K562 (cell line): ENCODE data around the gene THADA. TPM values are rescaled to one million over a fixed set of nuclear protein-coding genes. Genes with fewer than 3 reads are reported as not detected.

Experiments used
- ATAC-seq: fragments of 200-7000 bp; cut with Tn5 transposase; 3 replicates; pipeline ENCODE4 v1.9.1; 2020; ENCODE audit warnings: moderate library complexity
- BruUV-seq: library from RNA; stranded (reverse); fragments of 400-500 nt; replicated peaks from 2 replicates; lab custom pipeline; 2021; lab: Mats Ljungman, UMichigan
- CTCF ChIA-PET: fragments of 300-600 bp; formaldehyde crosslinking; extraction: SDS; loops from one replicate; lab custom pipeline; 2021; ENCODE audit warnings: low intra/inter-chr PET ratio; lab: Yijun Ruan, JAX
- POLR2A ChIA-PET: fragments of 300-600, 350-650 bp; sonication (Branson Sonifier 250); formaldehyde crosslinking; extraction: SDS; loops from one replicate; lab custom pipeline; 2021; ENCODE audit warnings: antibody characterized with exemption, inconsistent platforms; lab: Yijun Ruan, JAX
- DNase-seq, 4 experiments: peaks; one replicate each; pipeline versions ENCODE4 v3.0.0 to v3.0.0-alpha.2; 2011 to 2018; ENCODE audit warnings: low spot score in 3 of 4, mixed read lengths in 3 of 4; ENCODE audit errors: extremely low read depth in 1 of 4
- FAIRE-seq: peaks from 2 replicates; lab custom pipeline; 2011; peaks lifted over from hg19 to GRCh38; lab: Jason Lieb, UNC
- H2AFZ ChIP-seq: 2 replicates; pipeline ENCODE4 v1.6.0; 2011; ENCODE audit warnings: low read depth, low read length, control low read depth, inconsistent platforms
- H3K27ac ChIP-seq: fragments of 200-600 bp; 3 replicates; pipeline ENCODE4 v1.8.0; 2011; ENCODE audit warnings: low read depth, mild to moderate bottlenecking, control low read depth, inconsistent platforms, low read length, moderate library complexity, mixed read lengths; ENCODE audit errors: extremely low read depth
- H3K27me3 ChIP-seq, 2 experiments: fragments of 300-600 bp in 1 of 2; 2 replicates in 1 of 2; 3 replicates in 1 of 2; pipeline versions ENCODE4 v1.6.0 to v1.8.0; 2011; ENCODE audit warnings: inconsistent platforms in 2 of 2, low read length in 2 of 2, mild to moderate bottlenecking in 1 of 2, mixed read lengths in 1 of 2, moderate library complexity in 1 of 2; ENCODE audit not compliant: control insufficient read depth in 2 of 2, insufficient read depth in 2 of 2
- H3K36me3 ChIP-seq: fragments of 300-600 bp; 3 replicates; pipeline ENCODE4 v1.8.0; 2011; ENCODE audit warnings: mild to moderate bottlenecking, low read length, inconsistent platforms; ENCODE audit not compliant: control insufficient read depth, insufficient read depth
- H3K4me1 ChIP-seq, 2 experiments: fragments of 200-600 bp in 1 of 2; replicated peaks in 1 of 2; 2 replicates in 1 of 2; 3 replicates in 1 of 2; pipeline versions ENCODE4 v1.5.1 to v1.8.0; 2011; ENCODE audit warnings: inconsistent platforms in 2 of 2, low read length in 2 of 2, mild to moderate bottlenecking in 1 of 2, mixed read lengths in 1 of 2, moderate library complexity in 1 of 2; ENCODE audit not compliant: control insufficient read depth in 2 of 2, insufficient read depth in 2 of 2
- H3K4me2 ChIP-seq: 2 replicates; pipeline ENCODE4 v1.6.1; 2011; ENCODE audit warnings: low read length, control low read depth, inconsistent platforms, mixed read lengths; ENCODE audit not compliant: insufficient read depth
- H3K4me3 ChIP-seq: fragments of 200-600 bp; sonication (generic), shearing (Covaris generic); 2 replicates; pipeline ENCODE4 v1.5.1; 2016; ENCODE audit warnings: control low read depth, inconsistent platforms
- H3K79me2 ChIP-seq: fragments of 200-600 bp; 3 replicates; pipeline ENCODE4 v1.8.0; 2011; ENCODE audit warnings: low read length, inconsistent platforms; ENCODE audit not compliant: control insufficient read depth, insufficient read depth
- H3K9ac ChIP-seq, 2 experiments: 2 replicates each; pipeline versions ENCODE4 v1.6.0 to v1.6.1; 2011; ENCODE audit warnings: low read depth in 2 of 2, low read length in 2 of 2, control low read depth in 1 of 2, inconsistent platforms in 1 of 2, mild to moderate bottlenecking in 1 of 2, mixed read lengths in 1 of 2; ENCODE audit not compliant: insufficient read depth in 1 of 2
- H3K9me1 ChIP-seq: one replicate; pipeline ENCODE4 v1.6.0; 2011; ENCODE audit warnings: inconsistent platforms, mild to moderate bottlenecking, low read length, moderate library complexity; ENCODE audit not compliant: control insufficient read depth, insufficient read depth
- H3K9me3 ChIP-seq: replicated peaks from 2 replicates; pipeline ENCODE4 v1.5.1; 2011; ENCODE audit warnings: low read depth, low read length, inconsistent platforms; ENCODE audit not compliant: control insufficient read depth, insufficient read depth
- H4K20me1 ChIP-seq: replicated peaks from 2 replicates; pipeline ENCODE4 v1.6.1; 2011; ENCODE audit warnings: low read length, inconsistent platforms, mixed read lengths; ENCODE audit not compliant: control insufficient read depth, insufficient read depth
- BRCA1 ChIP-seq, 2 experiments: fragments of 450-650 bp in 1 of 2; sonication (generic) in 1 of 2; formaldehyde crosslinking in 1 of 2; IDR thresholded peaks; 2 replicates each; pipeline versions ENCODE4 v1.5.0 to v1.6.1; 2017 to 2020; ENCODE audit warnings: mild to moderate bottlenecking in 1 of 2, missing genetic modification reagents in 1 of 2
- E2F3 ChIP-seq: fragments of 250-450 bp; sonication (Bioruptor Pico); IDR thresholded peaks from 2 replicates; pipeline ENCODE4 v1.4.0; 2020; ENCODE audit warnings: mild to moderate bottlenecking
- FOXP1 ChIP-seq: sonication (generic); formaldehyde crosslinking; IDR thresholded peaks from 2 replicates; pipeline ENCODE4 v1.8.0; 2022; ENCODE audit warnings: mild to moderate bottlenecking, missing genetic modification reagents
- NFE2 ChIP-seq: IDR thresholded peaks from 2 replicates; pipeline ENCODE4 v1.6.1; 2014; ENCODE audit warnings: antibody characterized with exemption, low read depth
- RBM14 ChIP-seq: fragments of 200-400 bp; formaldehyde crosslinking; IDR thresholded peaks from 2 replicates; pipeline ENCODE4 v1.6.1; 2018; ENCODE audit warnings: low read depth, mild to moderate bottlenecking, low read length, moderate library complexity, borderline replicate concordance; ENCODE audit not compliant: insufficient read depth
- RBM15 ChIP-seq: fragments of 200-400 bp; formaldehyde crosslinking; IDR thresholded peaks from 2 replicates; pipeline ENCODE4 v1.6.1; 2018; ENCODE audit warnings: mild to moderate bottlenecking, low read length, moderate library complexity; ENCODE audit not compliant: insufficient read depth
- STAT5A ChIP-seq: IDR thresholded peaks from 2 replicates; pipeline ENCODE4 v1.6.1; 2012; ENCODE audit warnings: low read length, inconsistent platforms, borderline replicate concordance
- THRAP3 ChIP-seq: fragments of 450-650 bp; IDR thresholded peaks from 2 replicates; pipeline ENCODE4 v1.6.1; 2016; ENCODE audit warnings: mild to moderate bottlenecking, inconsistent platforms, borderline replicate concordance
- XRCC5 ChIP-seq: fragments of 200-400 bp; formaldehyde crosslinking; IDR thresholded peaks from 2 replicates; pipeline ENCODE4 v1.6.1; 2017; ENCODE audit warnings: low read depth, mild to moderate bottlenecking, low read length
- ZNF830 ChIP-seq: fragments of 250-450 bp; sonication (Bioruptor Pico); IDR thresholded peaks from 2 replicates; pipeline ENCODE4 v1.5.0; 2021; ENCODE audit warnings: mild to moderate bottlenecking
- ZSCAN29 ChIP-seq: fragments of 450-650 bp; IDR thresholded peaks from 2 replicates; pipeline ENCODE4 v1.6.1; 2017
- WGBS: fragments of 100-300 bp; shearing (Covaris generic); methylation state at CpG from one replicate; pipeline ENCODE4 v1.1.6; 2016; ENCODE audit warnings: low coverage, mixed read lengths; ENCODE audit not compliant: insufficient coverage; ENCODE audit errors: missing lambda C conversion rate; 5-methylcytosine and 5-hydroxymethylcytosine counted together
- in situ Hi-C: fragments of 300-500 bp; cut with MboI; formaldehyde crosslinking; loops from 4 replicates; pipeline ENCODE4 v1.15.0; 2018; ENCODE audit warnings: inconsistent platforms, mixed read lengths
- intact Hi-C: fragments of 100-400 bp; cut with micrococcal nuclease; formaldehyde crosslinking; loops from 2 replicates; pipeline ENCODE4 v1.14.2; 2022
- polyA plus RNA-seq, 8 experiments: library from polyadenylated mRNA; depleted of rRNA in 4 of 8; stranded (reverse) in 5 of 8; unstranded in 3 of 8; fragments of >200 nt; fragmentation: Nextera tagmentation in 2 of 8; fragmentation: Illumina TruSeq in 1 of 8; extraction: Ambion mirVana in 2 of 8; extraction: Trizol in 1 of 8; gene quantifications; 2 replicates each; pipeline versions ENCODE4 v1.2.1 to v1.2.3, GENCODE V29; 2011 to 2014; ENCODE audit warnings: inconsistent platforms in 1 of 8, missing spikeins in 1 of 8
- total RNA-seq, 7 experiments: library from RNA; depleted of rRNA in 6 of 7; stranded (reverse); fragments of >200 nt in 6 of 7; fragmentation: Illumina TruSeq in 2 of 7; extraction: Trizol in 2 of 7; gene quantifications; 2 replicates each; pipeline versions ENCODE4 v1.2.1 to v1.2.3, GENCODE V29; 2011 to 2021; ENCODE audit warnings: low replicate concordance in 1 of 7
- TF ChIP-seq, protein P1 (sequence below): fragments of 450-650 bp; IDR thresholded peaks from 2 replicates; pipeline ENCODE4 v1.6.1; 2017; ENCODE audit warnings: antibody characterized with exemption

The THADA gene
- total and polyA plus RNA-seq, 9 of the 15 experiments (the other 6 are each of a cell fraction or from before 2014, with no cell fraction given) = 17.8 to 34.7 (median 31.9) TPM

DNA sequence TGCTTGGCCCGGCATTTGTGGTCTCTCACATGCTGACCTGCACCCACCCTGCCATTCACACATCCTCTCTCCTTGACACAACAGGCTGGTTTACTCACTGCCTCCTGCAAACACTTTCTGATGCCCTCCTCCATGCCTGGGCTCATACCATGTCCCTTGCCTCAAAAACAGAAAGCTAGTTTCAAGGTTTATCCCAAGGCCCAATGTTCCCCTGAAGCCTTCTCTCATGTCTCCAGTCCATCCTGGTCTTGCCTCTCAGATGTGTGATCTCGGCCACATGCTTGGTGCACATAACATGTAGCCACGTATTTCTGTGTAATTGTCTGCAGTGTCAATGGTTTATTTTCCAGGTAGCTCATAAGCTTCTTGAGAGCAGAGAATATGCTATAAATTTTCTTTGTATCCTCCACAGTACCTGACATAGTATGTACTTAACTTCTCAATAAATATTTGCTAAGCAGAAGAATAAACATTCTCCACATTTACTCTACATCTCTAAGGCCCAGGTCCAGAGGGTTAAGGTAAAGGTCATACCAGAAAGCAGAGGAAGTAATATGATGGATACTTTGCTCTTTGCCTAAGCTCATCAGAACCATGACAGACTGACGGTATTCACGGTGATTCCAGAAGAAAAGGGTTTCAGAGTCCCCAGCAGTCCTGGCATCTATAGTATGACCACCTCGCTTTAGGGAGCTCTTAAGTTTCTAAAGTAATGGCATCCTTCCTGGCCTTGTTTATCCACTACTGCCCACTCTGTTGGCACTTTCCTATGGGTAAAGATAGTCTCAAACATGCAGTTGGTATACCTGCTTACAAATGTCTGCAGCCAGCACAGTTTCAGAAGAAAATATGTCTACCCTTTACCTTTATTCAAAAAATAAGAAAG lies 206.0 kb downstream of the THADA start:
- ChIA-PET POLR2A (interaction anchor here (0.5 to 1.5 kb wide), 5 partner anchors 13 to 121 kb away, joined by 3 read pairs; no protein-coding TSS in a partner anchor), CTCF (no interaction called here)
- WGBS = 84% methylated on average over 6 of the region's 6 CpGs

More for the DNA sequence above, 206.0 kb downstream of the THADA start:
- no peaks in the 10 kb centered on the region for H3K79me2 ChIP-seq
- no peak overlapping the region for H3K9ac ChIP-seq
- H3K36me3 ChIP-seq = no peaks in the 10 kb centered on the region
- H3K27ac ChIP-seq = no peak overlapping the region
- BruUV-seq = no TSS peak
- no peaks in the 10 kb centered on the region for H3K9me1 ChIP-seq
- 0 out of 5 replicates have a peak, but pooled peaks cover 0 to 6% of the 10 kb centered on the region in 2 experiments for H3K4me1 ChIP-seq
- no peaks in the 10 kb centered on the region for H4K20me1 ChIP-seq
- FAIRE-seq (no peak), ATAC-seq (no peak), DNase-seq (no peak)
- intact Hi-C loops (no loop called here), in situ Hi-C loops (no loop called here)
- H3K4me3 ChIP-seq = no peak overlapping the region
- no peak overlapping the region for H3K4me2 ChIP-seq
- H3K9me3 ChIP-seq = no peaks in the 10 kb centered on the region
- no peaks in the 10 kb centered on the region for H3K27me3 ChIP-seq
- TF ChIP-seq BRCA1 (IDR thresholded peaks at IDR 0.05) (no peak), BRCA1 (CRISPR knock-in tag; IDR thresholded peaks at IDR 0.05) (no peak), STAT5A (no peak), RBM14 (no peak), ZSCAN29 (no peak), FOXP1 (CRISPR knock-in tag) (no peak), XRCC5 (no peak), E2F3 (no peak), THRAP3 (no peak), ZNF830 (no peak), NFE2 (no peak), RBM15 (no peak)
- TF ChIP-seq, protein P1, sequence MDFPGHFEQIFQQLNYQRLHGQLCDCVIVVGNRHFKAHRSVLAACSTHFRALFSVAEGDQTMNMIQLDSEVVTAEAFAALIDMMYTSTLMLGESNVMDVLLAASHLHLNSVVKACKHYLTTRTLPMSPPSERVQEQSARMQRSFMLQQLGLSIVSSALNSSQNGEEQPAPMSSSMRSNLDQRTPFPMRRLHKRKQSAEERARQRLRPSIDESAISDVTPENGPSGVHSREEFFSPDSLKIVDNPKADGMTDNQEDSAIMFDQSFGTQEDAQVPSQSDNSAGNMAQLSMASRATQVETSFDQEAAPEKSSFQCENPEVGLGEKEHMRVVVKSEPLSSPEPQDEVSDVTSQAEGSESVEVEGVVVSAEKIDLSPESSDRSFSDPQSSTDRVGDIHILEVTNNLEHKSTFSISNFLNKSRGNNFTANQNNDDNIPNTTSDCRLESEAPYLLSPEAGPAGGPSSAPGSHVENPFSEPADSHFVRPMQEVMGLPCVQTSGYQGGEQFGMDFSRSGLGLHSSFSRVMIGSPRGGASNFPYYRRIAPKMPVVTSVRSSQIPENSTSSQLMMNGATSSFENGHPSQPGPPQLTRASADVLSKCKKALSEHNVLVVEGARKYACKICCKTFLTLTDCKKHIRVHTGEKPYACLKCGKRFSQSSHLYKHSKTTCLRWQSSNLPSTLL = no peak
- H2AFZ ChIP-seq = no peak overlapping the region
